DMS53 treated with DMSO at 0.1 percent for 48 hours (cell line): ENCODE data around the gene GAP43.

Experiments
- DNase-seq: peaks from one replicate; lab custom pipeline; 2025; ENCODE audit not compliant: unreplicated experiment; lab: John Stamatoyannopoulos, UW

GAP43 gene

DNA sequence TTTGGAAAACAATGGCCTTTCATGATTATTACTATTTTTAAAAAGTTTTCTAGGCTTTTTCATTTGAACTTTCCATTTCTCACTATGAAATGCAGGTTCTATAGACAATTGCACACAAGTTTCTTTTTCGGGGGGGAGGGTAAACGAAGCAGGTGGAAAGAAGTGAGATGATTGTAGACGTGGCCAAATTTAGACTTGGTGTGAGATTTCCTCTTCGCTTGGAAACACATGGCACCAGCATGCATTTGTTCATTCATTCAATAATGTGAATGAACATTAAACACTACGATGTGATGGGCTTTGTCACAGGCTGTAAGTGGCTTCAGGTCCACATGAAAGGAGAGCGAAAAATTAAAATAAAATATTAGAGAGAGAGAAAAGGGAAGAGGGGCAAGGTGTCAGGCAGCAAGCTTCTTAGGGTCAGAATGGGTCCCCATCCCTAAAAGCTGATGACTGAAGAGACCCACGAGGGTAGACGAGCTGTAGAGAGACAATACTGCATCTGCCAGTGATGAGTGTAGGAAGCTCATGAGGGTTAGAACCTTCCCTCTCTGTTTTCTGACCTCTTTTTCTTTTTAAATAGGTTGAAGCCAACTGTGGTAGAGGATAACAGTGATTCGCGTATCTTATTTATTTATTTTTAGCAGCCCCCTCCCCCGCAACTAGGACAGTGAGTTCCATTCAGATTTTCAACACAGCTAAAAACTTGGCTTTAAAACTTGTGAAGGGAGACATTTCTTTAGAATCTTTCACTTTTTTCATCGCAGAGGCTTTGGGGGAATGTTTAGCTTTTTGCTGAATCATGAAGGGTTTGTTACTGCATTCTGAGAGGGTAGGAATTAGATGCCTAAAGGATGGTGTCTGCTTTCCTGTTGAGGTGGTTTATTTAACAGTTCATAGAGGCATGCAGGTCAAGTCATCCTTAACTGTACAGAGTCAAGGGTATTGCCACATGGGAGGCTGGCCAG is 36.2 kb downstream of the GAP43 start:
- DNase-seq = no peak

DNA sequence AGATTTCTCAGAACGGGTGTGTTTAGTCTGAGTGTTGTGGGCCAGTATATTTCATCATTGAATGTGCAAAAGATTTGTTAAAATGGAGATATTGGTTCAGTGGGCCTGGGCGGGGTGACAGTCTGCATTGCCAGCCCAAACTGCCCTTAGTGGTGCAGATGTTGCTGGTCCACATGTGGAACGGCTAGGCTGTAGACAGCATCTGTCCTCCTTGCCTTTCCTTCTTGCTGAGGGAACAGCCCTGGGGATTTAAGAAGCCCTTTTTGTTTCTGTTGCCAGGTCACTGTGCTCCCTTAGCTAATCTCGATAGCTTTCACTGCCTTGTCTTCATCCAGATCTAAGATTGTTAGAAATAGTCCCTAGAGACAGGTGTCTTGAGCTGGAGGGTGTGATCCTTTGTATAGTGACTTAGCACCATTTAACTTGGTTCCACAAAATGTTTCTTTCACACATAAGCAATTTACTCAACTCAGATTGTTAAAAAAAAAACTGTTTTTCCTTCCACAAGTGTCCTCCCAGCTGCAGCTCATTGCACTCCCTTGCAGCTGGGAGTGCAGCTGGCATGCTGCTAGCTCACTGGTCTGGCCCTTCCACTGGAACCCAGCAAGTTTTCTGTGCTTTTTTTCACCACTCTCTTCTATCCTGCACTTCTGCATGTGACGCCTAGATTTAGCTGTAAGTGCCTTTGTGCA is 37.5 kb downstream of the GAP43 start:
- no peak for DNase-seq

DNA sequence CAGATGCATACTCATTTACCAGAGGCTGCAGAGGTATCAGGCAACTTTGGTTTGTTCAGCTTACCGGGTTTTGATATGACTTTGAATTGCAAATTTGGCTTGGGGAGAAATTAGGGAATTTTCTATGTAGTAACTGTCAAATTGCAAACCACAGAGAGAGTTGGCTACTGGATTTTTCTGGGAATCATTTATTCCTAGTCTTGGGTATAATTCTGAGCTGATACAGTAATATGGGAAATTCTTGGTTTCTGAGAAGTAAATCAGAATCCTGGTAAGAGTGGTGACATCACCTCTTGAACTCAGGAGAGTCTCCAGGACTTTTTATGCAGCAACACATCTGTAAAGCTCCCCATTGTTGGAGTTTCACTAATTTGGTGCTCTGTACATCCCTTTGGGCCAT is 39.0 kb downstream of the GAP43 start:
- DNase-seq = no peak

DNA sequence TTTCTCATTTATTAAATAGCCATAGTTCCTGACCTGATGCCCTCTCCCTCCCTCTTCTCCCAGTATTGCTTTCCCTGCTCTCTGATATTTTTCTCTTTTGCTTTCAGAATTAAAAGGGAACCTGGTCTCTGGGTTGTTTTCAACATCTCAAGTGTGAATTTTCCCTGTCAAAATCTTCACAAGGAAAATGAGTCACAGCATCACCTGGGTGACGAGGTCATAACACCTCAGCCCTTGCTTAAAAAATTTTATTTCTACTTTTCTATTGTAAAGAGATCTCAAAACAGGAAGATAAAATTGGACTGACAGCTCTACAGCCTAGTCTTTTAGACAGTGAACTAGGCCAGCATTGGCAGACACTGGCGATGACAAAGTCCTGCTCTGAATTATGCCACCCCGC is 40.1 kb downstream of the GAP43 start:
- no peak for DNase-seq

DNA sequence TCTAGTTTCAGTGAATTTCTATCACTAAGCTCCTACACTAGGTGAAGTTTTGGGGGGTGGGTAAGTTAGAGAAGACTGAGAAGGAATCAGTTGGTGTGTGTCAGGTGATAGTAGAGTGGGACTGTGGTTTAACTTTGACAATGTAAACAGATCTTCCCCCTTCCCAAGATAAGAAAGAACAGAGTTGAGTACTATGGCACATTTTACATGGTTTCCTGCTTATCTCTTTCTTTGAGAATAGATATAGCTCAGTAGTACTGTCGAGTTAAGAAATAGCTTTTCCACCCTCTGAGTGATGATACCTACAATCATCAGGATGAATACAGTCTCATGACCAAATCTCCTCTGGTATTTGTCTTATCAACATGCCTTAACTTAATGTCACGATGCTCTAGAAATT is 42.8 kb downstream of the GAP43 start:
- no peak for DNase-seq

DNA sequence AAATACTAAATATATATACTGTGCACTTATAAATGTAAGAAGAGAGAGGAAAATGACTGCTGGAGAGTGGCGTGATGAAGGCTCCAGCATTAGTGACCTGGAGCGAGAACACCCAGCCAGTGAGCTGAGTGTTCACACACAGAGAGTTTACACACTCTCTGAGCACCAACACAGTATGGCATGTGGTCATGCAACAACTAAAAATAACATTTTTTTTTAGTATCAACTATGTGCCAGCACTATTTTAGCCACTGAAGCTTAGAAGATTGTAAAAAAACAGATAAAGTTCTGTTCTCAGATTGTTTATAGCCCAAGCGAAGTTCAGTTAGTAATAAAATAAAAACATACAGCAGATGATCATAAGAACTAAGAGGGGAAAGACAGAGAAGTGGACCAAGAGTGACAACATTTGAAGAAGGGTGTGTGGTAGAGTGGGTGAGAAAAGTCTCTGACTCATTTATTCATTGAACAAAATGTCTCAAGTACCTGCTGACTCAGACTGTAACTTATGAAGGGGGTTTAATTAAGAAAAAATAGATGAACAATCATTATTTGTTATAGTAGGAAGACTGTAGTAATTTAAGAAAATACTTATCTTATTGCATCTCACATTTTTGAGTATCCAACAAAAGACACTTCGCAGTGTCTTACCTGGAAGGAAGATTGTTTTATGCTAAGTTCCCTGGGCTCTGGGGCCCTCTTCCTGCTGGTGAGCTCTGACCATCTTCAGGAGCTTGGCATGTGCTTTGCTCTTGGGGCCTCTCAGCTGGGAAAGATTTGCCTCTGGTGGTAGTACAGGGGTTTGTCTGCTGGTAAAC is 43.8 kb downstream of the GAP43 start:
- no peak for DNase-seq

DNA sequence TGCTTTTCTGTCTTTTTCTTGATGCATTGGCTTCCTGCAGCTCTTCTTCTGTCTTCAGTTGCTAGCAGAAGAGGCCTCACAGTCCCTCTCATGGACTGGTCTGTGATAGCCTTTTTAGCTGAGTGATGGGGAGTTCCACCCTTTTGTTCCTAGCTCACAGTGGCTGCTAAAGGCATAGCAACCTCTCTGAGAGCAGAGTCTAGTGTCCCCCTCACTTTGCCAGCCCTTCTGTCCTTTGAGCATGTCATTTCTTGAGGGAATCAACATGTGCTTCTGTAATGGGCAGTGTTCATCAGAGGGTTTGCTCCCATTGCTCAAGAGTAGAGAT is 44.4 kb downstream of the GAP43 start:
- no peak for DNase-seq

DNA sequence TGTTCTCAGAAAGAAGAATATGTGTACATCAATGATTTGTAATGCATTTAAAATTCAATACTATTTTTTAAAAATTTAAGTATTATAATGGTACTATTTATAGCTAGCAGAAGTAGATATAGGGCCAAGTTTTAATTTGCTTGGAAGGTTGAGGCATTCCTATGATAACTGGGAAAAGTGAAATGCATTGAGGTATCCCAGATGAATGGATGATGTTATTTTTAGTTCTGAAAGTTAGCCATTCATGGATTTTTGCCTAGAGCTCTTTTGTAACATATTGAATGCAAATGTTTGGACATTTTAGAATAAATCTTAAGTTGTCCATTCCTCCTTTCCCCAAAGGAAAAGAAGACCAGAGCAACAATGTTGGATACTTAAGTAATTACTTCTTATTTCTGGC is 47.6 kb downstream of the GAP43 start:
- no peak for DNase-seq

DNA sequence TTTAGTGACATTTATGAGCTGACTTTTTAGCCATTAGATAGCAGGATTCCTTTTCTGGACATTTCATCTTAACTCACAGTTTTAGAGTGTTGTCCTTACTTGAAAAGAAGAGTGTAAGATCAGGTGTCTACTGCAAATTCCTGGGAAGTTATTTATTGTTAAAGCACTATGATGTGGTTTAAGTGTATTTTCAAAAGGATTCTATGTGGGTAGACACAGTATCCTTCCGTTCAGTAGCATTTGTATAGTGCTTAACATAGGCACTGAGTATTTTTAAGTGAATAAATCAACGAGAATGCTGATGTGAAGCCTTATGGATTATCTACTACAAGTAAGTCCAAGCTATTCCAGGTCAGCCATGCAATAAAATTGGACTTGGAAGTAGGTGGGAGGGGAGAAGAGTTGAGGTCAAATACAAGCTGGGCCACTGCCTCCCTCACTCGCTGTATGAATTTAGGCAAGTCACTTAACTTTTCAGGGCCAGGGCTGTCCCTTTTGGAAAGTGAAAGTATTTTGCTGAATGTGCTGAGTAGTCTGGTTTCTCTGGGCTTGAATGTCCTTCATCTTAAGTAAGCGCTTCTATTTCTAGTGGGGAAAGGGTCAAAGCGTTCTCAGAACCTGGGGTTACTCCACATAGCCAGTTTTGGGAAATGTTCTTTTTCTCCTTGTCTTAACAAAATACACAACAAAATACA is 48.6 kb downstream of the GAP43 start:
- no peak for DNase-seq

DNA sequence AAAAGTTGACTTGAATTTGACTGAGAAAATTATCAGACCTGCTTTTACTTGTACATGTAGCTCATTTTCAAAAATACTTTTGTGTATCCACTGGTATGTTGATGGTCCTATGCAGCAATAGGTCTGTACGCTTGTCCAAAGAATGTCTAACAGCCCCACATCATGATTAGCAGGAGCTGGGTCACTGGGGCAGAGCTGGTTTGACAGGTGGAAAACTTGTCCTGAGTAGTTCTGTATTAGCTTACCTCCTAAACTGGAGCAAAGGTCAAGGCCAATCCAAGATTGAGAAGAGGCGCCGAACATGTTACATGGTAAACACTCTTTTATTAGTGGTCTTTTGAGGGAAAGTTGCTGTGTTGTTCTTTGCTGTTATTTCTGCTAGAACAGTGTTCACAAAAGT is 50.6 kb downstream of the GAP43 start:
- DNase-seq = no peak

DNA sequence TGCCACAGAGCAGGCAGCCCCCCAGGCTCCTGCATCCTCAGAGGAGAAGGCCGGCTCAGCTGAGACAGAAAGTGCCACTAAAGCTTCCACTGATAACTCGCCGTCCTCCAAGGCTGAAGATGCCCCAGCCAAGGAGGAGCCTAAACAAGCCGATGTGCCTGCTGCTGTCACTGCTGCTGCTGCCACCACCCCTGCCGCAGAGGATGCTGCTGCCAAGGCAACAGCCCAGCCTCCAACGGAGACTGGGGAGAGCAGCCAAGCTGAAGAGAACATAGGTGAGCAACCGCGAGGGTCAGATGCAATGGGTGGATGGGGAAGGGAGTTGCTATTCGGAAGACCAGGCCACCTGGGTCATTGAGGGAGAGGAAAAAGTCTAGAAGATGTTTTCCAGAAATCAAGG is 53.0 kb downstream of the GAP43 start:
- DNase-seq = no peak

DNA sequence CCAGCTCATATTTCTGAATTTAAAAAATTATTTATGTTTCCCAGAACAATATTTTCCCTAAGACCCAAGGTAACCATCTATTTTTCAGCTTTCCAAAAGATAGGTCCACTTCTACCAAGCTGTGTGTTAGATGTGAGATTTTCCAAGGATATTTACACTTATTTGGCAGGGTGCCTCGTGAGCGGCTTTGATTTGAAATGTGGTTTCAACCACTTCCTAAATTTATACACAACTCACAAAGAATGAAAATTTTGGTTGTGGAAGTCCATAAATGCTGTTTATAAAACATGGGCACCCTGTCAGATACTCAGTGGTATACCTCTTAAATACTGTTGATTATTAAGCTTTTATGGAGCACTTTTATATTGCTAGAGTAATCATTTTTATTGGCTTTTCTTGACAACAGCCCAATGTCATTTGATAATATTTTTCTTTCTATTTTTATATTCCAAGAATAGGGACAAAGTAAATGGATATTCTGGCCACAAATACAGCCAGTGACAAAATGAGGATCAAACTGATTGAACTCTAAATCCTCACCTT is 57.6 kb downstream of the GAP43 start:
- DNase-seq = no peak

DNA sequence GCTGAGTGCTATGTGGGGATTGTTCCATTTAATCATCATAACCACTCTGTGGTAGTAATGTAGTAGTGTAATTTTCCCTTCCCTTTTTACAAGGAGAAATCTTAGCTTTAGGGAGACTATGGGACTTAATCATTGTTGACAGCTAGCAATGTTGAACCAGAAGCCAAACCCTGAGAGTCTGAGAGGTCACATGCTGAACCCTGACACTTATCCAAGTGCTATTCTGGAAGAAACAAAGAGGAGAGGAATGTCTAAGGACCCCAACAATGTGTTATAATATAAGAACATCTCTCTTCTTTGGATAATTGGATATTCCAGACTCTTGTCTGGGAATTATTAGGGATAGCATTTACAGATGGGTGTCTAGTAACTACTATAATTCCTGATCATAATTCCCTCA is 58.4 kb downstream of the GAP43 start:
- no peak for DNase-seq

DNA sequence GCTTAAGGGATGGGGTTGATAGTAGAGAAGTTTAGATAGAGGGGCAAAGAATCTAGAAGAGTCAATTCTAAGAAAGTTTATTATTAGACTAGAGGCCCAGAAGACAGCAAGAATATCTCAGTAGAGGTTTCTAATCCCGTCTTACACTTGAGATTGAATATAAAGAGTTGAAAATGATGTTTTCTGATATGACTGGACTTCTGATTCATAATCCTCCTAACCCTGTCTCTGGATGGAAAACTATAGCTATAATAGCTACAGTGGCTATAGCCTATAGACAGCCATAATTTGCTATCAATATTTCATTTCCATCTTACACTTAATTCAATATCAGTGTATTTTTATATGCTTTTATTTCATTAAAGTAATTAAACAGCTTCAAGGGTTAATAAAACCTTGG is 60.0 kb downstream of the GAP43 start:
- DNase-seq = no peak

DNA sequence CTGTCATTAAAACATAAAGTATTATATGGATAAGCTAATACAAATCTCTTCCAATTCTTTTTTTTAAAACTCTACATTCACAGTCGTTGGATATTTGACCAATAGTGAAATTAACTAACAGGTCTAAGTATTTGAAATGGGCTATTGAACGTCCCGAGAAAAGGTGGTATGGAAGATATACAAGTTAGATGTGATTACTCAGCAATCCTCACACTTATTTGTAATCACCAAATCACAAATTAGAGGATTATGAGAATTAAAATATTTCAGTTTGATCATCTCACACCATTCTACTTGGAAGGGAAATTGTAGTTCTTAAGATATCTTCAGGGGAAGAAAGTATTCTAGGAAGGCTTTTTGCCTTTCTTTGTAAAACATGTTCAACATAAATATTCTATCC is 60.5 kb downstream of the GAP43 start:
- DNase-seq = no peak

DNA sequence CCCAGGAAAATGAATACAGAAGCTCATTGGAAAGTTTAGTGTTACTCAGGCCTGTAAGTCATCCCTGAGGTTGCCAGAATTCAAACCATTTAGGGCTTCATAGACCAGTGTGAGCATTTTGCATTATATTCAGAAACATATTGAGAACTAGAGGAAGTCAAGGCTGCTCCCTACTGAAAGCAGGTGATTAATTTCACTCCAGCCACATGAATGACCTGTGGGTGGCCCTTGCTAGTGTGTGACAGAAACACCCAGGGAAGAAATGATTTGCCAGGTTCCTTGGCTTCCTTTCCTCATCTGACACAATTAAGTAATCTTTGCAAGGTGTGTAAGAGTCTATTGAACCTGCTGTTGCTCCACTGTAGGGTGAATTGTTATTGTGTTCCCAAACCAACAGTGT is 61.8 kb downstream of the GAP43 start:
- DNase-seq = no peak

DNA sequence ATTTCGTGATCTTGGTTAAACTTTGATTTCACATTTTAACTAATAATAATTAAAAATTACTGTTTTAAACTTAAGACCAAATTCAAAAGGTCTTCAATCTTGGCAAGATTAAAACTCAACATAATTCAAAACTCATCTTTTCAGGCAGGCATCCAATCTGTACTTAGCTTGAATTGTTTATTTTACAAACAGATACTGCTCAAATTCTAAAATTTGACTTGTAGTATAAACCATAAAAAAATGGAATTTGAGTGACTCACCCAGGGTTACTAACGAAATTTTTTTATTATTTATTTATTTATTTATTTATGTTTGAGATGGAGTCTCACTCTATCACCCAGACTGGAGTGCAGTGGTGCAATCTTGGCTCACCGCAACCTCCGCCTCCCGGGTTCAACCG is 64.4 kb downstream of the GAP43 start:
- DNase-seq = no peak

DNA sequence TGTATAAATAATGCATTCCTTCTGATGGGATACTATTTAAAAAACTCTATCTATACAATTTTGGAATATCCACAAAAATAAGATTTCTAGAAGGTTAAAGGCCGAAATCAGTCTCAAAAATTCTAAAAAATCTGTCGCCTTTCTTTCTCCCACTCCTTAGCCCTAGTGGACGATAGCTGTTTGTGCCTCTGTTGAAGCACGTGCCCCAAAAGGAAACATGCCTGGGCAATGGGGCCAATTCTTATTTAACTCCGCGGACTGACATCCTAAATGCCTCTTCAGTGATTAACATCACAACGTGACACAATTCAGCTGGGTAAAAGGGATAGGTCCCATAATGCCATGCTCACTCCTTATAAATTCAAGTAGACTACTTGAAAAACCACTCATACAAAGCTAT is 65.1 kb downstream of the GAP43 start:
- DNase-seq = no peak

DNA sequence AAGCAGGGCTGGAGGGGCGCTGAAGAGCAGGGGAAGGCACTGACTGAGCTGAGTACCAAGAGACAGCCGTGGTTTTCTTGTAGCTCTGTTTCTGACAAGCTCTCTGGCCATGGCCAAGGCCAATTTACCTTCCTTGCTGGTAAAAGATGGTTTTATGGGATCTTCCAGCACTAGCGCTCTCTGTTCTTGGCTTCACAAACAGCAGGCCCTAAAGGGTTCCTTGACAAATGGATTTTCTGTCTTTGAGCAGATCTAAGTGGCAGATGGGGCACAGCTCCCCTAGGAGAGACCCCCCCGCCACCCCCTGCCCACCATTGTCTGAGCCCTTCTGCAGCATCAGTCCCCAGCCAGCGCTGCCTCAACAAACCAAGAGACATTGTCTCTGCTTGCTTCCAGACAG is 66.6 kb downstream of the GAP43 start:
- no peak for DNase-seq

DNA sequence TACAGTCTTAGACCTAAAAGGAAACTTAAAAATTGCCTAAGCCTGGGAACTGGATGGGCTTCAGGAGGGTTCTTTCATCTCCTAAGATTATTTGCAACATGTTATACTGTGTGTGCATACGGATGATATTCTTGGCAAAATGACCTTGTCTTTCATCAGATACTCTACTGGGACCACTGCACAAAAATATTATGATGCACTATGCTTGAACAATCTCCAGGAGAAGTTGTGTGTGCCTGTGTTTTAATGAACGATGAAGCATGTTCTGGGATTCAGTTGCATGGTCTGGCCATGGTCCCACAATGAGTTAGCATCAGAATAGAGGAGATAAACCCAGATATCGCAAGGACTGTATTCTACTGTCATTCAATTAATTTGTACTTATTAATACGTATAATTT is 68.7 kb downstream of the GAP43 start:
- DNase-seq = no peak
